Measurements from ENCODE around the gene SYDE2.
"Not testable (repeated sequence)": the region's sequence is repeated elsewhere in the genome, so short reads cannot be mapped to it uniquely, and the experiment has no call there.

Gene SYDE2, protein sequence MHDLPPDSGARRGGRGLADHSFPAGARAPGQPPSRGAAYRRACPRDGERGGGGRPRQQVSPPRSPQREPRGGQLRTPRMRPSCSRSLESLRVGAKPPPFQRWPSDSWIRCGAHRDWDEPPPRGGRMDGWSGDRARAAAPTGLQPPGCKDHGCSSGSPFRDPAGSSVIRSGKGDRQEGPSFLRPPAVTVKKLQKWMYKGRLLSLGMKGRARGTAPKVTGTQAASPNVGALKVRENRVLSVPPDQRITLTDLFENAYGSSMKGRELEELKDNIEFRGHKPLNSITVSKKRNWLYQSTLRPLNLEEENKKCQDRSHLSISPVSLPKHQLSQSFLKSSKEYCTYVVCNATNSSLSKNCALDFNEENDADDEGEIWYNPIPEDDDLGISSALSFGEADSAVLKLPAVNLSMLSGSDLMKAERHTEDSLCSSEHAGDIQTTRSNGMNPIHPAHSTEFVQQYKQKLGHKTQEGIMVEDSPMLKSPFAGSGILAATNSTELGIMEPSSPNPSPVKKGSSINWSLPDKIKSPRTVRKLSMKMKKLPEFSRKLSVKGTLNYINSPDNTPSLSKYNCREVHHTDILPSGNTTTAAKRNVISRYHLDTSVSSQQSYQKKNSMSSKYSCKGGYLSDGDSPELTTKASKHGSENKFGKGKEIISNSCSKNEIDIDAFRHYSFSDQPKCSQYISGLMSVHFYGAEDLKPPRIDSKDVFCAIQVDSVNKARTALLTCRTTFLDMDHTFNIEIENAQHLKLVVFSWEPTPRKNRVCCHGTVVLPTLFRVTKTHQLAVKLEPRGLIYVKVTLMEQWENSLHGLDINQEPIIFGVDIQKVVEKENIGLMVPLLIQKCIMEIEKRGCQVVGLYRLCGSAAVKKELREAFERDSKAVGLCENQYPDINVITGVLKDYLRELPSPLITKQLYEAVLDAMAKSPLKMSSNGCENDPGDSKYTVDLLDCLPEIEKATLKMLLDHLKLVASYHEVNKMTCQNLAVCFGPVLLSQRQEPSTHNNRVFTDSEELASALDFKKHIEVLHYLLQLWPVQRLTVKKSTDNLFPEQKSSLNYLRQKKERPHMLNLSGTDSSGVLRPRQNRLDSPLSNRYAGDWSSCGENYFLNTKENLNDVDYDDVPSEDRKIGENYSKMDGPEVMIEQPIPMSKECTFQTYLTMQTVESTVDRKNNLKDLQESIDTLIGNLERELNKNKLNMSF

DNA sequence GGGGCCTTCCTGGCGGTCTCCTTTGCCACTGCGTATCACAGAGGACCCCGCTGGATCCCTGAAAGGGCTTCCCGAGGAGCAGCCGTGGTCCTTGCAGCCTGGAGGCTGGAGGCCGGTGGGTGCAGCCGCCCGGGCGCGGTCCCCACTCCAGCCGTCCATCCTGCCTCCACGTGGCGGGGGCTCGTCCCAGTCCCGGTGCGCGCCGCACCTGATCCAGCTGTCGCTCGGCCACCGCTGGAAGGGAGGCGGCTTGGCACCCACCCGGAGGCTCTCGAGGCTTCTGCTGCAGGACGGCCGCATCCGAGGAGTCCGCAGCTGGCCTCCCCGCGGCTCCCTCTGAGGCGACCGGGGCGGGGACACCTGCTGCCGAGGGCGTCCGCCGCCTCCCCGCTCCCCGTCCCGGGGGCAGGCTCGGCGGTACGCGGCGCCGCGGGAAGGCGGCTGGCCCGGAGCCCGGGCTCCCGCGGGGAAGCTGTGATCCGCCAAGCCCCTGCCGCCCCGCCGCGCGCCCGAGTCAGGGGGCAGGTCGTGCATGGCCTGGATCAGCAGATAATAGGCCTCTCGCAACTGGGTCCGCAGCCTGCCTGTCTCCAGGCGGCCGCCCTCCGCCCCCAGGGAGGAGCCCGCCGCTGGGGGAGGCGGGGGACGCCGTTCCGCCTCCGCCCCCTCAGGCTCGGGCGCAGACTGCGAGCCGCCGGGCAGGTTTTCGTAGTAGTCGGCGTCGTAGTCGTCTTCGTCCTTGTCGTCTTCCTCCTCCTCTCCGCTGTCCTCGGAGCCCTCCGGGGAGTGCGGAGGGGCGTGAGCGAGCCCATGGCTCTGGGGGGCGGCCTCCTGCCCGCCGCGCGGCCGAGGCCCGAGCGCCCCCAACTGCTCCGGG, at the start of gene SYDE2:
TSS of gene SYDE2 (minus strand) at position 554 of the 877 bp plus-strand sequence. CDS start at position 534, 20 bp downstream.
- peak; percentile 69 for DNase-seq

GRCh38 chr1:85249042-85249441, 48.2 kb upstream of the SYDE2 start:
- DNase-seq = not testable (repeated sequence)

- no peak for DNase-seq
Measured at GRCh38 chr1:85245891-85246290, 45.1 kb upstream of the SYDE2 start.

GRCh38 chr1:85245456-85245855, 44.6 kb upstream of the SYDE2 start:
- DNase-seq = peak; percentile 27

- DNase-seq = peak; percentile 89
Measured at GRCh38 chr1:85244271-85245061, 43.6 kb upstream of the SYDE2 start.

GRCh38 chr1:85243372-85243771, 42.6 kb upstream of the SYDE2 start:
- DNase-seq = no peak

GRCh38 chr1:85240643-85241042, 39.8 kb upstream of the SYDE2 start:
- DNase-seq = no peak

GRCh38 chr1:85240174-85240601, 39.4 kb upstream of the SYDE2 start:
- DNase-seq = peak; percentile 44

- DNase-seq = no peak
Measured at GRCh38 chr1:85237613-85238012, 36.8 kb upstream of the SYDE2 start.

GRCh38 chr1:85230305-85230977, 29.6 kb upstream of the SYDE2 start:
- DNase-seq = no peak

DNA sequence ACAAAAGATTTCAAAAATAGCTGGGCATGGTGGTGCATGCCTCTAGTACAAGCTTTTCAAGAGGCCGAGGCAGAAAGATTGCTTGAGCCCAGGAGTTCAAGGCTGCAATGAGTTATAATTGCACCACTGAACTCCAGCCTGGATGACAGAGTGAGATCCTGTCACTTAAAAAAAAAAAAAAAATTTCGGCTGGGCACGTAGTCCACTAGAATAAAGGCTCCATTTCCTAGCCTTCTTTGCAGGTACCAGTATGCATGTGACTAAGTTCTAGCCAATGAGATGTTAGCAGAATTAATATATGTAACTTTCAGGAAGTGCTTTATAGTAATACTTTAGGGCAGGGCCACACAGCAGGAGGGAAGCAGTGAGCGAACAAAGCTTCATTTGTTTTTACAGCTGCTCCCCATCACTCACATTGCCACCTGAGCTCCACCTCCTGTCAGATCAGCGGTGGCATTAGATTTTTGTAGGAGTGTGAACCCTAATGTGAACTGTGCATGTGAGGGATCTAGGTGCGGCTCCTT, 28.8 kb upstream of the SYDE2 start:
- DNase-seq = no peak

DNA sequence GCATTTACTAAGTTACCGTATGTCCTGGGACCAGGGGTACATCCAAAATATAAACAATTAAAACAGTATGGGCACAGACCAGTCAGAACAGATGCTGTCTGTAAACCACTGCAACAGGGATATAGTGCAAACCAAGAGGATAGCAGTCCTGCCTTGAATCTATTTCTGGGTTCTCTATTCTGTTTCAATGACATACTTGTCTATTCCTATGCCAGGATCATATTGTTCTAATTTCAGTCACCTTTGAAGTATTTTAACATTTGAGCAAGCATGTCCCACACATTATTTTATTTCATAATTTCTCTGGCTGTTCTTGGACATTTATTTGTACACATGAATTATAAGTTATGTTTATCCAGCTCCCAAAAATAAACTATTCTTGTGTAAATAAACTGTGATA, 28.2 kb upstream of the SYDE2 start:
- no peak for DNase-seq

- DNase-seq = no peak
Measured at GRCh38 chr1:85225624-85226380, 25.0 kb upstream of the SYDE2 start.

GRCh38 chr1:85224734-85225623, 24.2 kb upstream of the SYDE2 start:
- no peak for DNase-seq

- no peak for DNase-seq
Measured at GRCh38 chr1:85224295-85224694, 23.5 kb upstream of the SYDE2 start.

- DNase-seq = no peak
Measured at GRCh38 chr1:85223334-85223733, 22.5 kb upstream of the SYDE2 start.

DNA sequence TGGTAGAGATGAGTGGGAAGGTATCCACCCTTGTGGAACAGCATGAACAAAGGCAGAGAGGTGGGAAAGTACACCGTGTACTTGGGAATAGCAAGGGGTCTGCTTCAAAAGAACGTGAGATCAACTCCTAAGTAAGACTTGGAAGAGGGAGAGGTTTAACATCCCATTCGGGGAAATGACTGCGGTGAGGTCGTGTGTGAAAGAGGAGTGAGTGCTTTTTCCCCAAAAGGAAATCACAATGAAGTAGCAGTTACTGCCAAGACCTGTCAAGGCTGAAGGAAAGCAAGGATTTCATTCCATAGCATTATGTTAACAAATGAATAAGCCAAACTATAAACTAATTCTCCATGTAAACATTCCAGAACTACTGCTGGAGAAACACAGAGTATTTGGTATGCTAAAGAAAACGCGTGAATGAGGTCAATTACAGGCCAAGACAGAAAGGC, 20.0 kb upstream of the SYDE2 start:
- DNase-seq = peak; percentile 68

DNA sequence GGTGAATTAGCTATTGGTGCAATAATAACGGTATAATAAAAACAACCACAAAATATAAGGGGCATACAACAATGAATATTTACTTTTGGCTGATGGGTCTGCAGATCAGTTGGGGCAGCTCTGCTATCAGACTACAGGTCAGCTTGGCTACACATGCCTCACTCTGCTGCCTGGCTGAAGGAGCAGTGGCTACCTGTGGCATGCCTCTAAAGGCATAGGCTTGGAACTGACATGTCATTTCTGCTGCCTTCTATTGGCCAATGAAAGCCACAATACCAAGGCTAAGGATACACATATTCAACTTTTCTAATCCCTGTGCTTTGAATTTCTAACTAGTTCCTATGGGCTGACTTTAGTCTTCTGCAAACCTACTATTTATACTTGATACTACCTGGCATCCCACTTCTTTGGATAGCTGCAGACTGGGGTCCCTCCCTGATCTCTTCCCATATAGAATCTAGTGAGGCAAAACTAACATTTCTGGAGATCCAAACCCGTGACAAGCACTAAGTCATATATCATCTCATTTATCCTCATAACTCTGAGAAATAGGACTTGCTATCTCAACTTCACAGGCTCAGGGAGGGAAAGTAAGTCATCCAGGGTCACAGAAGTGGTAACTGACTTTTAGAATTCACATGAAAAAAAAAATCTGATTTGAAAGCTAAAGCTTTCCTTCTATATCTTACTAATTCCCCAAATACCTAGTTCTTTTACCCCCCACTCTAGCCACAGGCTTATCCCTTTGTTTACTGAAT, 19.2 kb upstream of the SYDE2 start:
- DNase-seq = no peak
